Skeletal muscle tissue (tissue), 4 donors: Measurements from ENCODE around the gene HCN4. TPM values are rescaled to one million over a fixed set of nuclear protein-coding genes. Genes with fewer than 3 reads are reported as not detected.
"Not testable (repeated sequence)": the region's sequence is repeated elsewhere in the genome, so short reads cannot be mapped to it uniquely, and the experiment has no call there.

ENCODE experiments used
- H3K27ac ChIP-seq: one replicate; pipeline ENCODE4 v1.7.0; 2013; ENCODE audit warnings: mild to moderate bottlenecking, low read depth, low read length, inconsistent platforms
- H3K27me3 ChIP-seq, 3 donors: one replicate each; pipeline ENCODE4 v1.7.0; 2013; ENCODE audit warnings: low read length in 3 of 3; ENCODE audit not compliant: control insufficient read depth in 3 of 3, insufficient read depth in 3 of 3
- H3K36me3 ChIP-seq, 3 donors: one replicate each; pipeline ENCODE4 v1.7.0; 2013; ENCODE audit warnings: low read length in 3 of 3; ENCODE audit not compliant: control insufficient read depth in 3 of 3, insufficient read depth in 3 of 3
- H3K4me1 ChIP-seq, 3 donors: one replicate each; pipeline ENCODE4 v1.7.0; 2013; ENCODE audit warnings: low read length in 3 of 3, mild to moderate bottlenecking in 3 of 3; ENCODE audit not compliant: control insufficient read depth in 3 of 3, insufficient read depth in 3 of 3
- H3K4me3 ChIP-seq, 3 donors: one replicate each; pipeline ENCODE4 v1.7.0; 2013; ENCODE audit warnings: low read length in 3 of 3
- H3K9ac ChIP-seq, 3 donors: one replicate each; pipeline ENCODE4 v1.7.0; 2013; ENCODE audit warnings: low read length in 3 of 3, mild to moderate bottlenecking in 3 of 3, moderate library complexity in 2 of 3, low read depth in 1 of 3
- H3K9me3 ChIP-seq, 3 donors: one replicate each; pipeline ENCODE4 v1.7.0; 2013; ENCODE audit warnings: low read length in 3 of 3; ENCODE audit not compliant: control insufficient read depth in 3 of 3
- total RNA-seq: library from RNA; depleted of rRNA; stranded (reverse); fragments of >200 nt; gene quantifications from one replicate; pipeline ENCODE4 v1.2.3, GENCODE V29; 2014
- donor health status: Osteomylitis.

Gene HCN4
- under 0.01 TPM for total RNA-seq

GRCh38 chr15:73368301-73369136, at the start of gene HCN4:
Gene HCN4, minus strand, starts transcription at chr15:73368958. Its CDS starts 688 bp downstream, at chr15:73368270.
- Histone ChIP-seq H3K9ac (no peak within 1 kb of the TSS), H3K27me3 (peaks cover 64 to 85% (median 68%) of the 10 kb centered on the region in 3 donors), H3K36me3 (no peaks in the 10 kb centered on the region), H3K9me3 (no peaks in the 10 kb centered on the region), H3K4me1 (peaks cover 0 to 4% (median 4%) of the 10 kb centered on the region in 3 donors), H3K4me3 (peak within 1 kb of the TSS in 1 of 3 donors; percentile 35), H3K27ac (no peak within 1 kb of the TSS)

- Histone ChIP-seq H3K36me3 (no peaks in the 10 kb centered on the region), H3K27ac (no peak overlapping the region), H3K4me3 (no peak overlapping the region), H3K9ac (no peak overlapping the region), H3K27me3 (peaks cover 0 to 15% (median 2%) of the 10 kb centered on the region in 3 donors), H3K9me3 (no peaks in the 10 kb centered on the region), H3K4me1 (no peaks in the 10 kb centered on the region)
These were observed 46.1 kb upstream of the HCN4 start for GRCh38 chr15:73414876-73415275.

- H3K36me3 ChIP-seq, result no peaks in the 10 kb centered on the region
- peaks cover 0 to 3% (median 0%) of the 10 kb centered on the region in 3 donors for H3K27me3 ChIP-seq
- H3K4me3 ChIP-seq, result no peak overlapping the region
- H3K4me1 ChIP-seq, result no peaks in the 10 kb centered on the region
- no peaks in the 10 kb centered on the region for H3K9me3 ChIP-seq
- H3K9ac ChIP-seq, result no peak overlapping the region
- no peak overlapping the region for H3K27ac ChIP-seq
These were observed 34.4 kb upstream of the HCN4 start for GRCh38 chr15:73403171-73403570.

GRCh38 chr15:73400222-73400621, 31.5 kb upstream of the HCN4 start:
- H3K9me3 ChIP-seq, H3K4me1 ChIP-seq, H3K9ac ChIP-seq, H3K36me3 ChIP-seq, H3K27ac ChIP-seq, H3K4me3 ChIP-seq: not testable (repeated sequence)
- peaks cover 0 to 10% (median 2%) of the 10 kb centered on the region in 3 donors for H3K27me3 ChIP-seq

GRCh38 chr15:73398861-73399260, 30.1 kb upstream of the HCN4 start:
- H3K9ac ChIP-seq, result no peak overlapping the region

GRCh38 chr15:73397461-73397860, 28.7 kb upstream of the HCN4 start:
- no peak overlapping the region for H3K9ac ChIP-seq
- H3K27me3 ChIP-seq, result peaks cover 9 to 23% (median 14%) of the 10 kb centered on the region in 3 donors
- no peak overlapping the region for H3K4me3 ChIP-seq
- no peaks in the 10 kb centered on the region for H3K36me3 ChIP-seq
- no peaks in the 10 kb centered on the region for H3K9me3 ChIP-seq
- no peak overlapping the region for H3K27ac ChIP-seq
- H3K4me1 ChIP-seq, result no peaks in the 10 kb centered on the region

More at GRCh38 chr15:73398861-73399260, 30.1 kb upstream of the HCN4 start:
- Histone ChIP-seq H3K9me3 (no peaks in the 10 kb centered on the region), H3K4me3 (no peak overlapping the region), H3K4me1 (no peaks in the 10 kb centered on the region), H3K27ac (no peak overlapping the region), H3K27me3 (peaks cover 2 to 11% (median 10%) of the 10 kb centered on the region in 3 donors), H3K36me3 (no peaks in the 10 kb centered on the region)

- Histone ChIP-seq H3K27ac (no peak overlapping the region), H3K9me3 (no peaks in the 10 kb centered on the region), H3K27me3 (peaks cover 16 to 27% (median 22%) of the 10 kb centered on the region in 3 donors), H3K9ac (no peak overlapping the region), H3K36me3 (no peaks in the 10 kb centered on the region), H3K4me3 (no peak overlapping the region), H3K4me1 (no peaks in the 10 kb centered on the region)
These were observed 26.9 kb upstream of the HCN4 start for GRCh38 chr15:73395671-73396070.

GRCh38 chr15:73394782-73395181, 26.0 kb upstream of the HCN4 start:
- Histone ChIP-seq H3K27ac (no peak overlapping the region), H3K27me3 (peaks cover 20 to 30% (median 27%) of the 10 kb centered on the region in 3 donors)

GRCh38 chr15:73393336-73393735, 24.6 kb upstream of the HCN4 start:
- H3K9me3 ChIP-seq, result no peaks in the 10 kb centered on the region
- no peaks in the 10 kb centered on the region for H3K36me3 ChIP-seq
- H3K27ac ChIP-seq, result no peak overlapping the region
- H3K4me1 ChIP-seq, result no peaks in the 10 kb centered on the region
- H3K4me3 ChIP-seq, result no peak overlapping the region
- H3K9ac ChIP-seq, result no peak overlapping the region
- H3K27me3 ChIP-seq, result peaks cover 20 to 30% (median 27%) of the 10 kb centered on the region in 3 donors

More at GRCh38 chr15:73394782-73395181, 26.0 kb upstream of the HCN4 start:
- H3K36me3 ChIP-seq, result no peaks in the 10 kb centered on the region
- H3K4me1 ChIP-seq, result no peaks in the 10 kb centered on the region
- no peak overlapping the region for H3K4me3 ChIP-seq
- no peak overlapping the region for H3K9ac ChIP-seq
- no peaks in the 10 kb centered on the region for H3K9me3 ChIP-seq

- Histone ChIP-seq H3K9ac (no peak overlapping the region), H3K36me3 (no peaks in the 10 kb centered on the region), H3K27ac (no peak overlapping the region), H3K9me3 (no peaks in the 10 kb centered on the region), H3K27me3 (peaks cover 20 to 33% (median 26%) of the 10 kb centered on the region in 3 donors), H3K4me3 (no peak overlapping the region), H3K4me1 (no peaks in the 10 kb centered on the region)
These were observed 23.3 kb upstream of the HCN4 start for GRCh38 chr15:73392025-73392424.
